Upper lobe of left lung (tissue), 4 donors: Measurements from ENCODE around the gene CLN6.

Experiments
- CTCF ChIP-seq, 6 experiments: fragments of 450-650 bp in 4 of 6; fragments of 200-600 bp in 2 of 6; sonication (generic) in 2 of 6; IDR thresholded peaks; one replicate each; pipeline ENCODE4 v1.5.1; 2016 to 2019; ENCODE audit warnings: antibody characterized with exemption in 6 of 6
- POLR2AphosphoS5 ChIP-seq, 2 donors: sonication (generic); formaldehyde crosslinking; IDR thresholded peaks; one replicate each; pipeline ENCODE4 v1.5.1; 2017; ENCODE audit warnings: antibody characterized with exemption in 2 of 2

- TF ChIP-seq POLR2AphosphoS5 (IDR thresholded peaks at IDR 0.05) = no peak
- TF ChIP-seq CTCF (IDR thresholded peaks at IDR 0.05) = peak; percentile 68 to 88 (median 79)
These were observed 23.5 kb upstream of the CLN6 start for GRCh38 chr15:68252925-68253534.
